Measurements from ENCODE around the gene TTLL1.

GRCh38 chr22:43118953-43119458 is 29.8 kb upstream of the TTLL1 start:
- no peak for TF ChIP-seq CTCF (IDR thresholded peaks at IDR 0.05; ENCODE audit: low read length)
- no peak for TF ChIP-seq EZH2 (IDR thresholded peaks at IDR 0.05; ENCODE audit: borderline replicate concordance, low read length)

Data from OCI-LY1 (cell line).